ENCODE data around the gene NUAK1.
A peak's percentile ranks its signal among the peaks of the same experiment; 100 is the strongest.

Gene NUAK1

DNA sequence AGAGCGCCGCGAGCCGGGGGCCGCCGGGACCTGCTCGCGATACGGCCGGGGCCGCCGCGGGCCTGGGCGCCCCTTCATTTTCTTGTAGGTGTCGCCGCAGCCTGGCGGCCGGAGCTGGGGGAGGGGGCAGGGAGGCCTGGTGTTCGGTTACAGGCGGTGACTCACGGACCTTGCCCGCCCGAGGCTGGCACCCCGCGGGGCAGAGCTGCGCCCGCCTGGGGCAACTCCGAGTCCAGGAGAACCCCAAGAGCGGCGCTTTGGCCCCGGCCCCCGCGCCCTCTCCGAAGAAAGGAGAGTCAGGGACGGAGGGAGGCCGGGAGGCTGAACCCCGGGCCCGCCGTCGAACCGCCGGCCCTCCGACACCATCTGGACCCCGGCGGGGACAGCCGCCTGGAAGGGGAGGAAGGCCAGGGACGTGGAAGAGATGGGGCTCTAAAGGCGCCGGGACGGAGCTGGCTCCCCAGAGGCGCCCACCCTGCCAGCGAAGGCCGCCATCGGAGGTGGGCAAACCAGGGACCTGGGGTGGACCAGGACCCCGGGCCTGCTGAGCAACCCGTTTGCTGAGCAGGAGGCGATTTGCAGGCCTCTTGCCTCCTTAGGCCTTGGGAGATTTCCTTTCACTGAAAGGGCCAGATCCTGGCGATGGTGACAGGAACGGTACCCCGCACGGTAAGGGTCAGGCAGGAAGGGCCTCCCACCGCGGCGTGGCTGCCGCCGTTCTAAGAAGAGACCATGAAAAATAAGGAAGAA is 843 bp upstream of the NUAK1 start:
- no peaks in the 10 kb centered on the region for H3K36me3 ChIP-seq (ENCODE audit: control insufficient read depth, low read length)

GRCh38 chr12:106138357-106138632 is 459 bp downstream of the NUAK1 start:
- no peaks in the 10 kb centered on the region for H4K20me1 ChIP-seq (ENCODE audit: control insufficient read depth, insufficient read depth, low read depth, low read length)
- H3K79me2 ChIP-seq (ENCODE audit: control insufficient read depth, low read length) = no peaks in the 10 kb centered on the region
- no peak overlapping the region for H3K4me3 ChIP-seq (ENCODE audit: low read length)

More for the DNA sequence above, 843 bp upstream of the NUAK1 start:
- Histone ChIP-seq H3K27me3 (ENCODE audit: control insufficient read depth, low read length) (peaks cover 56% of the 10 kb centered on the region), H3K27ac (ENCODE audit: low read depth, low read length) (no peak overlapping the region), H3K79me2 (ENCODE audit: control insufficient read depth, low read length) (no peaks in the 10 kb centered on the region), H3K9me2 (replicated peaks; ENCODE audit: control insufficient read depth, low read length) (no peaks in the 10 kb centered on the region), H3K4me1 (ENCODE audit: control insufficient read depth, low read length) (peaks cover 8% of the 10 kb centered on the region), H4K20me1 (ENCODE audit: control insufficient read depth, insufficient read depth, low read depth, low read length) (no peaks in the 10 kb centered on the region), H3K4me2 (ENCODE audit: low read length) (no peak overlapping the region; the same call in 1 of the 2 replicates), H3K4me3 (ENCODE audit: low read length) (no peak overlapping the region), H3F3A (ENCODE audit: control insufficient read depth, insufficient read depth) (no peaks in the 10 kb centered on the region), H3K9me3 (ENCODE audit: control insufficient read depth, insufficient read depth, low read length) (no peaks in the 10 kb centered on the region)
- TF ChIP-seq CTCF (IDR thresholded peaks at IDR 0.05; ENCODE audit: low read depth, low read length, poor library complexity, severe bottlenecking) (no peak), EZH2phosphoT487 (IDR thresholded peaks at IDR 0.05; ENCODE audit: borderline replicate concordance, low read length) (no peak)

DNA sequence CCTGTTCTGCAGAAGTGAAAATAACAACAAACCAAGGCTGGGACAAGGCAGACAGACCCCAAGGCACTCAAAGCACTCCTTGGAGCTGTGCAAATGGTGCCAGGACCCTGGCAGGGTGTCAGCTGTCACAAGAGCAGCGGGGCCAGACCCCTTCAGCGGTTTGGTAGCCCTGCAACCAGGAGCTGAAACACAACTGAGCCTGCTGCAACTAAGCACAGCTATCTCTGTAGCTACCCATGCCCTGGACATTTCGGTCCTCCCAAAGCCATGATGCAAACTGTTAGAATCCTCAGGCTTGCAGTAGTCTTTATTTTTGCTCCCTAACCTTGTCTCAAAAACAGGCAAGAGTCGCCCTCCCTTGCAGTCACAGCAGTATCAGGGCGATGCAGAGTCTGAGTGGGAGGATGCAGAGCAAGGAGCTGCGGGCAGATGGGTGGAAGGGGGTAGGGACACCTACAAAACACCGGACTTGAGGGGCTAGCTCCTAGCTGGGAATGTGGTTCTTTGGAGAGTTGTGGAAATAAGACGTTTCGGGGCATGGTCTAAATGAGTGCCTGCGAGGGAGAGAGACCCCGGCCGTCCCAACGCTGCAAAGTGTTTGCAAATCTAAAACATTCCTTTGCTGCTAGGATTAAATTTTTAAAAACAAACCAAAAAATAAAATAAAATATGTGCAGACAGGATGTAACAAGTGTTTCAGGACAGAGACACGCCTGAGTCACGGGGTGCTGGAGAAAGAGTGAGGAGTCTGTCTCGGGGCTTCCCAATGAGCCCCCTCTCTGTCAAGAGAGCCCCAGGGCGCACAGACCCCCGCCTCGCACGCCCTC is 1.0 kb downstream of the NUAK1 start:
- Histone ChIP-seq H3K9me2 (replicated peaks; ENCODE audit: control insufficient read depth, low read length) (no peaks in the 10 kb centered on the region), H4K20me1 (ENCODE audit: control insufficient read depth, insufficient read depth, low read depth, low read length) (no peaks in the 10 kb centered on the region), H3K27ac (ENCODE audit: low read depth, low read length) (no peak overlapping the region), H3K36me3 (ENCODE audit: control insufficient read depth, low read length) (no peaks in the 10 kb centered on the region), H3K9me3 (ENCODE audit: control insufficient read depth, insufficient read depth, low read length) (no peaks in the 10 kb centered on the region), H3K27me3 (ENCODE audit: control insufficient read depth, low read length) (peaks cover 54% of the 10 kb centered on the region), H3K4me3 (ENCODE audit: low read length) (no peak overlapping the region), H3K79me2 (ENCODE audit: control insufficient read depth, low read length) (no peaks in the 10 kb centered on the region), H3K4me2 (ENCODE audit: low read length) (no peak overlapping the region), H3F3A (ENCODE audit: control insufficient read depth, insufficient read depth) (no peaks in the 10 kb centered on the region), H3K4me1 (ENCODE audit: control insufficient read depth, low read length) (peaks cover 8% of the 10 kb centered on the region)
- TF ChIP-seq CTCF (IDR thresholded peaks at IDR 0.05; ENCODE audit: low read depth, low read length, poor library complexity, severe bottlenecking) = no peak
- TF ChIP-seq EZH2phosphoT487 (IDR thresholded peaks at IDR 0.05; ENCODE audit: borderline replicate concordance, low read length) = peak; percentile 24; the same call in 1 of the 2 replicates

More at GRCh38 chr12:106138357-106138632, 459 bp downstream of the NUAK1 start:
- peaks cover 54% of the 10 kb centered on the region for H3K27me3 ChIP-seq (ENCODE audit: control insufficient read depth, low read length)
- H3F3A ChIP-seq (ENCODE audit: control insufficient read depth, insufficient read depth) = no peaks in the 10 kb centered on the region
- H3K27ac ChIP-seq (ENCODE audit: low read depth, low read length) = no peak overlapping the region
- H3K4me2 ChIP-seq (ENCODE audit: low read length) = peak overlapping the region; percentile 21; the same call in 1 of the 2 replicates
- H3K4me1 ChIP-seq (ENCODE audit: control insufficient read depth, low read length) = peaks cover 8% of the 10 kb centered on the region
- no peaks in the 10 kb centered on the region for H3K9me3 ChIP-seq (ENCODE audit: control insufficient read depth, insufficient read depth, low read length)
- TF ChIP-seq CTCF (IDR thresholded peaks at IDR 0.05; ENCODE audit: low read depth, low read length, poor library complexity, severe bottlenecking) (no peak), EZH2phosphoT487 (IDR thresholded peaks at IDR 0.05; ENCODE audit: borderline replicate concordance, low read length) (no peak)
- H3K36me3 ChIP-seq (ENCODE audit: control insufficient read depth, low read length) = no peaks in the 10 kb centered on the region
- no peaks in the 10 kb centered on the region for H3K9me2 ChIP-seq (replicated peaks; ENCODE audit: control insufficient read depth, low read length)

Measured in DOHH2 (cell line).